B cell (primary cell): ENCODE data around the gene LMO1. TPM values are rescaled to one million over a fixed set of nuclear protein-coding genes. Genes with fewer than 3 reads are reported as not detected.

Experiments used
- ATAC-seq: fragments of 200-7000 bp; cut with Tn5 transposase; one replicate; pipeline ENCODE4 v1.10.0; 2021; ENCODE audit warnings: low read depth, mild to moderate bottlenecking, moderate number of reproducible peaks, moderate library complexity
- CTCF ChIA-PET: fragments of 350-600 bp; sonication (Branson Sonifier 250); formaldehyde crosslinking; loops from one replicate; lab custom pipeline; 2021; ENCODE audit warnings: antibody characterized with exemption, inconsistent platforms; lab: Charles Lee
- POLR2A ChIA-PET: fragments of 350-600 bp; sonication (Branson Sonifier 250); formaldehyde crosslinking; loops from one replicate; lab custom pipeline; 2021; ENCODE audit warnings: antibody characterized with exemption; lab: Charles Lee
- DNase-seq: peaks from one replicate; pipeline ENCODE4 v3.0.0; 2013
- H2AFZ ChIP-seq: 2 replicates; pipeline ENCODE4 v1.6.1; 2012; ENCODE audit warnings: mild to moderate bottlenecking, low read depth, low read length; ENCODE audit not compliant: insufficient read depth, poor library complexity, severe bottlenecking
- H3K27ac ChIP-seq, 2 donors: 1 replicate in 1 of 2; 2 replicates in 1 of 2; pipeline ENCODE4 v1.5.1; 2012 to 2013; ENCODE audit warnings: low read length in 2 of 2, mild to moderate bottlenecking in 2 of 2, moderate library complexity in 1 of 2
- H3K27me3 ChIP-seq, 4 experiments: fragments of 200-600 bp in 1 of 4; sonication (generic) in 1 of 4; replicated peaks in 1 of 4; 1 replicate in 2 of 4; 2 replicates in 2 of 4; pipeline versions ENCODE4 v1.6.1 to v1.7.0; 2013 to 2016; ENCODE audit warnings: low read length in 3 of 4, mild to moderate bottlenecking in 2 of 4, mixed read lengths in 1 of 4, moderate library complexity in 1 of 4; ENCODE audit not compliant: insufficient read depth in 4 of 4, control insufficient read depth in 3 of 4; ENCODE audit errors: control extremely low read depth in 1 of 4
- H3K36me3 ChIP-seq, 2 experiments: replicated peaks in 1 of 2; 1 replicate in 1 of 2; 2 replicates in 1 of 2; pipeline versions ENCODE4 v1.6.1 to v1.7.1; 2013; ENCODE audit warnings: low read length in 1 of 2; ENCODE audit not compliant: insufficient read depth in 2 of 2, control insufficient read depth in 1 of 2; ENCODE audit errors: control extremely low read depth in 1 of 2, extremely low read depth in 1 of 2
- H3K4me1 ChIP-seq, 2 donors: fragments of 200-600 bp in 1 of 2; sonication (generic) in 1 of 2; 1 replicate in 1 of 2; 2 replicates in 1 of 2; pipeline versions ENCODE4 v1.5.1 to v1.6.1; 2013 to 2017; ENCODE audit warnings: low read length in 2 of 2; ENCODE audit not compliant: control insufficient read depth in 2 of 2, insufficient read depth in 2 of 2
- H3K4me2 ChIP-seq: replicated peaks from 2 replicates; pipeline ENCODE3; 2012; ENCODE audit warnings: mild to moderate bottlenecking, low read depth, low read length; ENCODE audit not compliant: poor library complexity, severe bottlenecking
- H3K4me3 ChIP-seq, 5 experiments: fragments of 200-600 bp in 1 of 5; sonication (generic) in 1 of 5; 1 replicate in 3 of 5; 2 replicates in 2 of 5; pipeline versions ENCODE4 v1.5.1 to v1.7.0; 2011 to 2016; ENCODE audit warnings: low read length in 4 of 5, mild to moderate bottlenecking in 4 of 5, low read depth in 2 of 5, control low read depth in 1 of 5, moderate library complexity in 1 of 5; ENCODE audit not compliant: insufficient read depth in 1 of 5; ENCODE audit errors: control extremely low read depth in 1 of 5, extremely low read depth in 1 of 5
- H3K79me2 ChIP-seq: fragments of 200-600 bp; sonication (generic); one replicate; pipeline ENCODE4 v1.6.0; 2016; ENCODE audit warnings: low read length; ENCODE audit not compliant: control insufficient read depth, insufficient read depth
- H3K9ac ChIP-seq: fragments of 200-600 bp; sonication (generic); 2 replicates; pipeline ENCODE4 v1.6.1; 2017; ENCODE audit warnings: mild to moderate bottlenecking, low read length, moderate library complexity
- H3K9me3 ChIP-seq, 3 donors: one replicate each; pipeline versions ENCODE4 v1.6.1 to v1.7.1; 2013; ENCODE audit warnings: low read length in 2 of 3; ENCODE audit not compliant: control insufficient read depth in 2 of 3, insufficient read depth in 1 of 3; ENCODE audit errors: control extremely low read depth in 1 of 3
- H4K20me1 ChIP-seq: 2 replicates; pipeline ENCODE4 v1.6.0; 2012; ENCODE audit warnings: mild to moderate bottlenecking, low read length; ENCODE audit not compliant: insufficient read depth, control insufficient read depth, poor library complexity, severe bottlenecking
- H3K27ac Mint-ChIP-seq: one replicate; pipeline ENCODE4 v1.8.0; 2021; ENCODE audit warnings: mixed read lengths
- H3K27me3 Mint-ChIP-seq: one replicate; pipeline ENCODE4 v1.8.0; 2021; ENCODE audit warnings: mixed read lengths
- H3K4me1 Mint-ChIP-seq: one replicate; pipeline ENCODE4 v1.8.0; 2021; ENCODE audit warnings: mixed read lengths
- H3K4me3 Mint-ChIP-seq: one replicate; pipeline ENCODE4 v1.8.0; 2021; ENCODE audit warnings: mixed read lengths
- H3K9me3 Mint-ChIP-seq: one replicate; pipeline ENCODE4 v1.8.0; 2022; ENCODE audit warnings: mixed read lengths; ENCODE audit not compliant: insufficient read depth
- EZH2 ChIP-seq: IDR thresholded peaks from 2 replicates; pipeline ENCODE4 v1.6.1; 2012; ENCODE audit warnings: borderline replicate concordance, low read depth, mild to moderate bottlenecking, moderate library complexity, low read length; ENCODE audit not compliant: insufficient read depth, poor library complexity, severe bottlenecking
- WGBS: methylation state at CpG from one replicate; pipeline ENCODE4 v1.1.5; 2013; ENCODE audit warnings: missing lambda C conversion rate; ENCODE audit not compliant: insufficient coverage; 5-methylcytosine and 5-hydroxymethylcytosine counted together
- intact Hi-C: fragments of 100-400 bp; cut with micrococcal nuclease; formaldehyde crosslinking; loops from one replicate; pipeline ENCODE4 v1.10.0; 2022
- polyA plus RNA-seq: library from polyadenylated mRNA; depleted of rRNA; stranded (reverse); fragments of >200 nt; gene quantifications from 2 replicates; pipeline ENCODE4 v1.2.3, GENCODE V29; 2012
- total RNA-seq, 2 donors: library from RNA; stranded (reverse); fragments of 120-200 nt in 1 of 2; gene quantifications; 1 replicate in 1 of 2; 2 replicates in 1 of 2; pipeline versions ENCODE4 v1.2.3 to v1.2.4, GENCODE V29; 2013 to 2022
- TF ChIP-seq, protein P1 (sequence below): fragments of 200-600 bp; IDR thresholded peaks from one replicate; pipeline ENCODE4 v1.8.0; 2022; ENCODE audit warnings: antibody characterized with exemption, mild to moderate bottlenecking

The LMO1 gene
- total and polyA plus RNA-seq, 2 donors (not counting 1 experiment from before 2014, with no cell fraction given) = 0.22 TPM; not detected in 1

- H3K4me3 ChIP-seq = no peak overlapping the region
- no peaks in the 10 kb centered on the region for H4K20me1 ChIP-seq
- intact Hi-C loops = no loop called here
- H3K27me3 ChIP-seq = peaks cover 0 to 4% (median 0%) of the 10 kb centered on the region in 4 experiments
- POLR2A ChIA-PET = no interaction called here
- Mint-ChIP-seq H3K4me1 (no peaks in the 10 kb centered on the region), H3K9me3 (no peaks in the 10 kb centered on the region), H3K27me3 (peaks cover 15% of the 10 kb centered on the region), H3K4me3 (no peak overlapping the region), H3K27ac (no peak overlapping the region)
- H3K27ac ChIP-seq = no peak overlapping the region
- TF ChIP-seq, protein P1, sequence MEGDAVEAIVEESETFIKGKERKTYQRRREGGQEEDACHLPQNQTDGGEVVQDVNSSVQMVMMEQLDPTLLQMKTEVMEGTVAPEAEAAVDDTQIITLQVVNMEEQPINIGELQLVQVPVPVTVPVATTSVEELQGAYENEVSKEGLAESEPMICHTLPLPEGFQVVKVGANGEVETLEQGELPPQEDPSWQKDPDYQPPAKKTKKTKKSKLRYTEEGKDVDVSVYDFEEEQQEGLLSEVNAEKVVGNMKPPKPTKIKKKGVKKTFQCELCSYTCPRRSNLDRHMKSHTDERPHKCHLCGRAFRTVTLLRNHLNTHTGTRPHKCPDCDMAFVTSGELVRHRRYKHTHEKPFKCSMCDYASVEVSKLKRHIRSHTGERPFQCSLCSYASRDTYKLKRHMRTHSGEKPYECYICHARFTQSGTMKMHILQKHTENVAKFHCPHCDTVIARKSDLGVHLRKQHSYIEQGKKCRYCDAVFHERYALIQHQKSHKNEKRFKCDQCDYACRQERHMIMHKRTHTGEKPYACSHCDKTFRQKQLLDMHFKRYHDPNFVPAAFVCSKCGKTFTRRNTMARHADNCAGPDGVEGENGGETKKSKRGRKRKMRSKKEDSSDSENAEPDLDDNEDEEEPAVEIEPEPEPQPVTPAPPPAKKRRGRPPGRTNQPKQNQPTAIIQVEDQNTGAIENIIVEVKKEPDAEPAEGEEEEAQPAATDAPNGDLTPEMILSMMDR = no peak
- TF ChIP-seq EZH2 = no peak
- CTCF ChIA-PET = interaction anchor here (6.7 kb wide), 1 partner anchor 13 kb away, joined by 36 read pairs; the partner anchor contains the start of gene LMO1
- no peaks in the 10 kb centered on the region for H3K79me2 ChIP-seq
- WGBS = 63% methylated on average over 3 of the region's 5 CpGs
- no peak overlapping the region for H3K9ac ChIP-seq
- H3K4me1 ChIP-seq = no peaks in the 10 kb centered on the region
- no peaks in the 10 kb centered on the region for H3K36me3 ChIP-seq
- no peak overlapping the region for H3K4me2 ChIP-seq
- DNase-seq = no peak
- ATAC-seq = no peak
- H3K9me3 ChIP-seq = no peaks in the 10 kb centered on the region
- no peak overlapping the region for H2AFZ ChIP-seq
Measured at GRCh38 chr11:8250434-8250833, 13.2 kb downstream of the LMO1 start.

DNA sequence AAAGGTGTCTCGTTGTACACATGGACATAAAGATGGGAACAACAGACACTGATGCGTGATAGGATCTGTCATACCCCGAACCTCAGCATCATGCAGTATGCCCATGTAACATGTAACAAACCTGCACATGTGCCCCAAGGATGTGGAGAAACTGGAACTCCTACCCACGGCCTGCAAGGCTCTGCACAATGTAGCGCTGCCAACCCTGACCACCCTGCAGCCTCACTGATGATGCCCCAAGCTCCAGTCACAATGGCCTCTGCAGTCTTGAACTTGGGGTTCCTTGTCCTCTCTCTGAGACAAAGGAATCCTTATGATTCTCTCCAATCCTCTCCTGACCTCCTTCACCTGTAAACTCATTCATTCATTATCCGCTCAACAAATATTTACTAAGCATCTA lies 14.2 kb downstream of the LMO1 start:
- Histone ChIP-seq H4K20me1 (no peaks in the 10 kb centered on the region), H3K4me2 (no peak overlapping the region), H3K9ac (no peak overlapping the region), H3K4me1 (no peaks in the 10 kb centered on the region), H3K79me2 (no peaks in the 10 kb centered on the region), H3K9me3 (no peaks in the 10 kb centered on the region), H3K36me3 (no peaks in the 10 kb centered on the region), H3K27me3 (peaks cover 0 to 4% (median 0%) of the 10 kb centered on the region in 4 experiments), H3K27ac (no peak overlapping the region), H3K4me3 (no peak overlapping the region), H2AFZ (no peak overlapping the region)
- Mint-ChIP-seq H3K4me3 (no peak overlapping the region), H3K27me3 (peaks cover 16% of the 10 kb centered on the region), H3K9me3 (no peaks in the 10 kb centered on the region), H3K27ac (no peak overlapping the region), H3K4me1 (no peaks in the 10 kb centered on the region)
- no peak for DNase-seq
- CTCF ChIA-PET = interaction anchor here (1.0 to 6.7 kb wide), 4 partner anchors 14 to 317 kb away, joined by 4 to 38 read pairs (median 20); partner anchors contain the start of gene LMO1
- no peak for ATAC-seq
- POLR2A ChIA-PET = no interaction called here
- intact Hi-C loops = no loop called here
- 60% methylated on average over 5 of the region's 6 CpGs for WGBS
- TF ChIP-seq, protein P1 = no peak
- no peak for TF ChIP-seq EZH2
